ENCODE results near the gene LTBP3. TPM values are rescaled to one million over a fixed set of nuclear protein-coding genes. Genes with fewer than 3 reads are reported as not detected.
A peak's percentile ranks its signal among the peaks of the same experiment; 100 is the strongest.

LTBP3 gene
- total and polyA plus RNA-seq, 9 of the 15 experiments (the other 6 are each of a cell fraction or from before 2014, with no cell fraction given): 0.06 to 20.5 (median 4.8) TPM

DNA sequence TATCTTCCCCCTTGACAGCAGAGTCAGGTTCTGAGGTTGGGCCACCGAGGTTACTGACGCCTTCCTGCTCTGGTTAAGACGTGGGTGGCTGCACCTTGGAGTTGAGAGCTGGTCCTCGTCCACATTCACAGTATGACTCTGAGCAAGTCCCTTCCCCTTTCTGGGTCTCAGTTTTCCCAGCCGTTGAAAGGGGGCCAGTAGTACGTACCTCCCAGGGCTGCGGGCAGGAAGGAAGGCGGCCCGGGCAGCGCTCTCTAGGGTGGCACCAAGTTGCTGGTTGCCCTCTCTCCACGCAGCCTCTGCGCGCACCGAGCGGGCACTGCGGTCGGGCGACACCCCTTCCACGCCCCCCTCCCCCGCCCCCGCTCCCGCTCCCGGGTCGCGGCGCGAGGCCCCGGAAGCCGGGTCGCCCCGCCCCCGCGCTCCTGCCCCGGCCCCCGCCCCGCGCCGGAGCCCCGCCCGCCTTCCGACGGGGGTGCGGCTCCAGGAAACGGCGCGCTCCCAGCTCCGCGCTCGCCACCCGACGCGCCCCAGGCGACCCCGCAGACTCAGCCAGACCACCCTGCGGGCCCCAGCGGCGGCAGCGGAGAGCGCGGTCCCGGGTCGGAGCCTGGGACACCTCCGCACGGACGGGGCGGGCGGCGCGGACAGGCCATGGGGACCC, 17.5 kb upstream of the LTBP3 start, which contains the start of gene EHBP1L1 (continued):
- TF ChIP-seq, protein P1, sequence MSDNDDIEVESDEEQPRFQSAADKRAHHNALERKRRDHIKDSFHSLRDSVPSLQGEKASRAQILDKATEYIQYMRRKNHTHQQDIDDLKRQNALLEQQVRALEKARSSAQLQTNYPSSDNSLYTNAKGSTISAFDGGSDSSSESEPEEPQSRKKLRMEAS (CRISPR knock-in tag; IDR thresholded peaks at IDR 0.05): no peak
- TF ChIP-seq RBM22 (IDR thresholded peaks at IDR 0.05; ENCODE audit: low read depth, low read length, poor library complexity, severe bottlenecking): no peak
- TF ChIP-seq MIER1 (IDR thresholded peaks at IDR 0.05; ENCODE audit: low read depth): no peak
- TF ChIP-seq, protein P2, sequence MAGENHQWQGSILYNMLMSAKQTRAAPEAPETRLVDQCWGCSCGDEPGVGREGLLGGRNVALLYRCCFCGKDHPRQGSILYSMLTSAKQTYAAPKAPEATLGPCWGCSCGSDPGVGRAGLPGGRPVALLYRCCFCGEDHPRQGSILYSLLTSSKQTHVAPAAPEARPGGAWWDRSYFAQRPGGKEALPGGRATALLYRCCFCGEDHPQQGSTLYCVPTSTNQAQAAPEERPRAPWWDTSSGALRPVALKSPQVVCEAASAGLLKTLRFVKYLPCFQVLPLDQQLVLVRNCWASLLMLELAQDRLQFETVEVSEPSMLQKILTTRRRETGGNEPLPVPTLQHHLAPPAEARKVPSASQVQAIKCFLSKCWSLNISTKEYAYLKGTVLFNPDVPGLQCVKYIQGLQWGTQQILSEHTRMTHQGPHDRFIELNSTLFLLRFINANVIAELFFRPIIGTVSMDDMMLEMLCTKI (IDR thresholded peaks at IDR 0.05; ENCODE audit: partially characterized antibody): no peak
- TF ChIP-seq SAFB (IDR thresholded peaks at IDR 0.05; ENCODE audit: borderline replicate concordance, low read depth, low read length): no peak
- no peak for TF ChIP-seq TGIF2 (CRISPR knock-in tag; IDR thresholded peaks at IDR 0.05)
- TF ChIP-seq ZNF586 (CRISPR knock-in tag; conservative IDR thresholded peaks at IDR 0.05): no peak
- no peak for TF ChIP-seq ZNF778 (CRISPR knock-in tag; IDR thresholded peaks at IDR 0.05)
- TF ChIP-seq PHF21A (IDR thresholded peaks at IDR 0.05; ENCODE audit: borderline replicate concordance, low read depth): no peak
- TF ChIP-seq ERF (CRISPR knock-in tag; IDR thresholded peaks at IDR 0.05): peak; percentile 59; the same call in 1 of the 2 replicates
- TF ChIP-seq FOXJ2 (tag; IDR thresholded peaks at IDR 0.05): no peak
- TF ChIP-seq, protein P3, sequence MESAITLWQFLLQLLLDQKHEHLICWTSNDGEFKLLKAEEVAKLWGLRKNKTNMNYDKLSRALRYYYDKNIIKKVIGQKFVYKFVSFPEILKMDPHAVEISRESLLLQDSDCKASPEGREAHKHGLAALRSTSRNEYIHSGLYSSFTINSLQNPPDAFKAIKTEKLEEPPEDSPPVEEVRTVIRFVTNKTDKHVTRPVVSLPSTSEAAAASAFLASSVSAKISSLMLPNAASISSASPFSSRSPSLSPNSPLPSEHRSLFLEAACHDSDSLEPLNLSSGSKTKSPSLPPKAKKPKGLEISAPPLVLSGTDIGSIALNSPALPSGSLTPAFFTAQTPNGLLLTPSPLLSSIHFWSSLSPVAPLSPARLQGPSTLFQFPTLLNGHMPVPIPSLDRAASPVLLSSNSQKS (CRISPR knock-in tag; IDR thresholded peaks at IDR 0.05): no peak
- no peak for TF ChIP-seq ZNF707 (CRISPR knock-in tag; conservative IDR thresholded peaks at IDR 0.05)
- TF ChIP-seq, protein P4, sequence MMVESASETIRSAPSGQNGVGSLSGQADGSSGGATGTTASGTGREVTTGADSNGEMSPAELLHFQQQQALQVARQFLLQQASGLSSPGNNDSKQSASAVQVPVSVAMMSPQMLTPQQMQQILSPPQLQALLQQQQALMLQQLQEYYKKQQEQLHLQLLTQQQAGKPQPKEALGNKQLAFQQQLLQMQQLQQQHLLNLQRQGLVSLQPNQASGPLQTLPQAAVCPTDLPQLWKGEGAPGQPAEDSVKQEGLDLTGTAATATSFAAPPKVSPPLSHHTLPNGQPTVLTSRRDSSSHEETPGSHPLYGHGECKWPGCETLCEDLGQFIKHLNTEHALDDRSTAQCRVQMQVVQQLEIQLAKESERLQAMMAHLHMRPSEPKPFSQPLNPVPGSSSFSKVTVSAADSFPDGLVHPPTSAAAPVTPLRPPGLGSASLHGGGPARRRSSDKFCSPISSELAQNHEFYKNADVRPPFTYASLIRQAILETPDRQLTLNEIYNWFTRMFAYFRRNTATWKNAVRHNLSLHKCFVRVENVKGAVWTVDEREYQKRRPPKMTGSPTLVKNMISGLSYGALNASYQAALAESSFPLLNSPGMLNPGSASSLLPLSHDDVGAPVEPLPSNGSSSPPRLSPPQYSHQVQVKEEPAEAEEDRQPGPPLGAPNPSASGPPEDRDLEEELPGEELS (CRISPR knock-in tag; IDR thresholded peaks at IDR 0.05; ENCODE audit: borderline replicate concordance): no peak
- peak; percentile 8; the same call in 1 of the 2 replicates for TF ChIP-seq SP1 (CRISPR knock-in tag; IDR thresholded peaks at IDR 0.05)
- TF ChIP-seq ARID1B (IDR thresholded peaks at IDR 0.05): no peak
- no peak for TF ChIP-seq ZFPM2 (CRISPR knock-in tag; IDR thresholded peaks at IDR 0.05)
- 0 out of 2 replicates have a peak, but pooled peaks have one; percentile 47 for TF ChIP-seq ZC3H8 (IDR thresholded peaks at IDR 0.05)
- no peak for TF ChIP-seq SIRT6 (IDR thresholded peaks at IDR 0.05; ENCODE audit: low read depth, low read length)
- TF ChIP-seq, protein P5, sequence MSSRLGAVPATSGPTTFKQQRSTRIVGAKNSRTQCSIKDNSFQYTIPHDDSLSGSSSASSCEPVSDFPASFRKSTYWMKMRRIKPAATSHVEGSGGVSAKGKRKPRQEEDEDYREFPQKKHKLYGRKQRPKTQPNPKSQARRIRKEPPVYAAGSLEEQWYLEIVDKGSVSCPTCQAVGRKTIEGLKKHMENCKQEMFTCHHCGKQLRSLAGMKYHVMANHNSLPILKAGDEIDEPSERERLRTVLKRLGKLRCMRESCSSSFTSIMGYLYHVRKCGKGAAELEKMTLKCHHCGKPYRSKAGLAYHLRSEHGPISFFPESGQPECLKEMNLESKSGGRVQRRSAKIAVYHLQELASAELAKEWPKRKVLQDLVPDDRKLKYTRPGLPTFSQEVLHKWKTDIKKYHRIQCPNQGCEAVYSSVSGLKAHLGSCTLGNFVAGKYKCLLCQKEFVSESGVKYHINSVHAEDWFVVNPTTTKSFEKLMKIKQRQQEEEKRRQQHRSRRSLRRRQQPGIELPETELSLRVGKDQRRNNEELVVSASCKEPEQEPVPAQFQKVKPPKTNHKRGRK (tag; IDR thresholded peaks at IDR 0.05): no peak
- TF ChIP-seq KDM2B (CRISPR knock-in tag; IDR thresholded peaks at IDR 0.05): no peak; the same call in 1 of the 2 replicates
- TF ChIP-seq NFIX (CRISPR knock-in tag; IDR thresholded peaks at IDR 0.05; ENCODE audit: low read depth): no peak
- TF ChIP-seq TBP (optimal IDR thresholded peaks at IDR 0.05; ENCODE audit: low read depth, low read length): no peak
- TF ChIP-seq NFYB (IDR thresholded peaks at IDR 0.05; ENCODE audit: extremely low read depth, insufficient read length): no peak
